HEK293T (cell line): ENCODE data around the gene PRPF8.

ENCODE experiments used
- CTCF ChIA-PET: fragments of 350-600 bp; formaldehyde crosslinking; extraction: SDS; loops from one replicate; lab custom pipeline; 2021; ENCODE audit warnings: antibody characterized with exemption, inconsistent platforms; lab: Yijun Ruan, JAX
- POLR2A ChIA-PET: fragments of 350-600 bp; formaldehyde crosslinking; extraction: SDS; loops from one replicate; lab custom pipeline; 2020; ENCODE audit warnings: antibody characterized with exemption, inconsistent platforms; lab: Yijun Ruan, JAX
- DNase-seq: peaks from one replicate; pipeline ENCODE4 v3.0.0; 2012; ENCODE audit warnings: mixed read lengths; ENCODE audit errors: extremely low spot score
- ARNT ChIP-seq: fragments of 450-650 bp; IDR thresholded peaks from 2 replicates; pipeline ENCODE4 v1.6.1; 2017; ENCODE audit warnings: mild to moderate bottlenecking
- BHLHE40 ChIP-seq: fragments of 450-650 bp; IDR thresholded peaks from 2 replicates; pipeline ENCODE4 v1.6.1; 2016; ENCODE audit warnings: mild to moderate bottlenecking, moderate library complexity, borderline replicate concordance
- CTBP1 ChIP-seq: fragments of 450-650 bp; IDR thresholded peaks from 2 replicates; pipeline ENCODE4 v1.6.1; 2016; ENCODE audit warnings: borderline replicate concordance
- ELF4 ChIP-seq: fragments of 450-650 bp; IDR thresholded peaks from 2 replicates; pipeline ENCODE4 v1.6.1; 2017; ENCODE audit warnings: antibody characterized with exemption
- FOXA1 ChIP-seq: fragments of 450-650 bp; IDR thresholded peaks from 2 replicates; pipeline ENCODE4 v1.6.1; 2016; ENCODE audit warnings: mild to moderate bottlenecking
- FOXK2 ChIP-seq: fragments of 450-650 bp; IDR thresholded peaks from 2 replicates; pipeline ENCODE4 v1.6.1; 2016; ENCODE audit warnings: mild to moderate bottlenecking
- FOXM1 ChIP-seq: fragments of 450-650 bp; IDR thresholded peaks from 2 replicates; pipeline ENCODE4 v1.6.1; 2017; ENCODE audit warnings: mild to moderate bottlenecking, borderline replicate concordance
- HDGF ChIP-seq: fragments of 450-650 bp; IDR thresholded peaks from 2 replicates; pipeline ENCODE4 v1.6.1; 2017; ENCODE audit warnings: antibody characterized with exemption, borderline replicate concordance
- L3MBTL2 ChIP-seq: fragments of 450-650 bp; conservative IDR thresholded peaks from 2 replicates; pipeline ENCODE4 v1.6.1; 2016; ENCODE audit warnings: mild to moderate bottlenecking
- LEF1 ChIP-seq: fragments of 450-650 bp; IDR thresholded peaks from 2 replicates; pipeline ENCODE4 v1.6.1; 2017; ENCODE audit warnings: mild to moderate bottlenecking, borderline replicate concordance
- NFRKB ChIP-seq: fragments of 450-650 bp; IDR thresholded peaks from 2 replicates; pipeline ENCODE4 v1.6.1; 2016; ENCODE audit warnings: mild to moderate bottlenecking, moderate library complexity
- SP1 ChIP-seq: fragments of 450-650 bp; IDR thresholded peaks from 2 replicates; pipeline ENCODE4 v1.6.1; 2017
- SUZ12 ChIP-seq: fragments of 450-650 bp; IDR thresholded peaks from 2 replicates; pipeline ENCODE4 v1.6.1; 2016; ENCODE audit warnings: mild to moderate bottlenecking
- TARDBP ChIP-seq: fragments of 450-650 bp; IDR thresholded peaks from 2 replicates; pipeline ENCODE4 v1.6.1; 2016
- ZNF384 ChIP-seq: fragments of 450-650 bp; IDR thresholded peaks from 2 replicates; pipeline ENCODE4 v1.6.1; 2016
- TF ChIP-seq, protein P1 (sequence below): fragments of 450-650 bp; IDR thresholded peaks from 2 replicates; pipeline ENCODE4 v1.6.1; 2016

The PRPF8 gene

DNA sequence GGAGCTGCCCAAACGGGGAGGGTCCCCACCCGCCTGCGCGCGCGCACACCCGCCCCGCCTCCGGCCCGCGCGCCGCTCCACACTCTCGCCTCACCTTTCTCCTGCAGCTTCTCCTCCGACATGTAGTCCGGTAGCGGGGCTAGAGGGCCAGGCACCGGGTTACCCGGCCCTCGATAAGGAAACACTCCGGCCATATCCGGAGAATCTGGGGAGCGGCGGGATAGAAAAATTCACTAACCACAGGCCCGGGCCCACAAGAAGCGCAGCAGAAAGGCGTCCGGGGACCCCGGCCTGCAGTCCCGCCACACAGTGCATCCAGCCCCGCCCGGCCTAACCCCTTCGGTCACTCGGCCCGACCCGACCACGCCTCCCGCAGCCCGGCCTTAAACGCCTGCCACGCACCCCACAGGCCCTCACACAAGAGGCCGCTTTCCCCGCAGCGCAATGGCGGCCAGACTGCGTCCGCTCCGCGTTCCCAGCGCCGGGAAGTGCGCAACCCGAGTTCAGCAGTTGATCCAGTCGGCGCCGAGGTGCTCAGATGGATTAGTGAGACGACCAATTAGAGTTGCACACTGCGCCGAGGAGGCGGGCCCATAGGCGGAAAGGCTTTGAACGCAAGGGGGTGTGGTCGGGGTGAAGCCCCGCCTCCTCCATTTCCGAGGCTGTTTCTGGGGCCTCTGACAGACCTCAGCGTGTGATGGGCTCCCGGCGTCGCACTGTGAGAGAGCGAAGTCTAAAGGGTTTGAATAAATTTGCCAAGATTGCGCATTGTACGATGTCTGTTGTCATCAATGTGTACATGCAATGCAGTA is at the start of gene PRPF8:
TSS of gene PRPF8 (minus strand) at position 490 of the 812 bp plus-strand sequence. CDS start at position 194, 296 bp downstream.
- TF ChIP-seq NFRKB (no peak), ARNT (no peak), LEF1 (no peak), L3MBTL2 (peak; percentile 67), BHLHE40 (no peak), FOXK2 (no peak), ELF4 (no peak; the same call in 1 of the 2 replicates), TARDBP (no peak), FOXA1 (no peak), CTBP1 (no peak), SUZ12 (no peak), HDGF (no peak)
- TF ChIP-seq, protein P1, sequence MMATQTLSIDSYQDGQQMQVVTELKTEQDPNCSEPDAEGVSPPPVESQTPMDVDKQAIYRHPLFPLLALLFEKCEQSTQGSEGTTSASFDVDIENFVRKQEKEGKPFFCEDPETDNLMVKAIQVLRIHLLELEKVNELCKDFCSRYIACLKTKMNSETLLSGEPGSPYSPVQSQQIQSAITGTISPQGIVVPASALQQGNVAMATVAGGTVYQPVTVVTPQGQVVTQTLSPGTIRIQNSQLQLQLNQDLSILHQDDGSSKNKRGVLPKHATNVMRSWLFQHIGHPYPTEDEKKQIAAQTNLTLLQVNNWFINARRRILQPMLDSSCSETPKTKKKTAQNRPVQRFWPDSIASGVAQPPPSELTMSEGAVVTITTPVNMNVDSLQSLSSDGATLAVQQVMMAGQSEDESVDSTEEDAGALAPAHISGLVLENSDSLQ, result peak; percentile 98
- ChIA-PET POLR2A (interaction anchor here (0.7 to 2.0 kb wide), 11 partner anchors 9 to 35 kb away, joined by 3 to 13 read pairs (median 4); partner anchors contain the start of gene RILP), CTCF (interaction anchor here (1.0 to 1.2 kb wide), 2 partner anchors 32 to 37 kb away, joined by 3 to 8 read pairs; no protein-coding TSS in a partner anchor)
- peak; percentile 99 for DNase-seq

DNA sequence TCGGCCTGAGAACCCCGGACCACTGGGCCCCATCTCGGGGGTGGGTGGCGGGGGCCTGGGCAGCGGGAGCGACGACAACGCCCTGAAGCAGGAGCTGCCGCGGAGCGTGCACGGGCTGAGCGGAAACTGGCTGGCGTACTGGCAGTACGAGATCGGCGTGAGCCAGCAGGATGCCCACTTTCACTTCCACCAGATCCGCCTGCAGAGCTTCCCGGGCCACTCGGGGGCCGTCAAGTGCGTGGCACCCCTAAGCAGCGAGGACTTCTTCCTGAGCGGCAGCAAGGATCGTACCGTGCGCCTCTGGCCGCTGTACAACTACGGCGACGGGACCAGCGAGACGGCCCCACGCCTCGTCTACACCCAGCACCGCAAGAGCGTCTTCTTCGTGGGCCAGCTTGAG is 49.1 kb upstream of the PRPF8 start:
- no peak for TF ChIP-seq L3MBTL2
- TF ChIP-seq ELF4, result no peak
- TF ChIP-seq BHLHE40, result no peak
- TF ChIP-seq NFRKB, result no peak
- TF ChIP-seq, protein P1, result no peak
- no peak for TF ChIP-seq CTBP1
- no peak for TF ChIP-seq LEF1
- no peak for TF ChIP-seq FOXM1
- TF ChIP-seq SUZ12, result no peak
- TF ChIP-seq ARNT, result no peak
- no peak for TF ChIP-seq FOXK2
- no peak for TF ChIP-seq SP1
- TF ChIP-seq HDGF, result no peak
- no peak for TF ChIP-seq TARDBP
- TF ChIP-seq FOXA1, result no peak
- no peak for TF ChIP-seq ZNF384
- DNase-seq, result no peak
- CTCF ChIA-PET, result no interaction called here
- POLR2A ChIA-PET, result no interaction called here

DNA sequence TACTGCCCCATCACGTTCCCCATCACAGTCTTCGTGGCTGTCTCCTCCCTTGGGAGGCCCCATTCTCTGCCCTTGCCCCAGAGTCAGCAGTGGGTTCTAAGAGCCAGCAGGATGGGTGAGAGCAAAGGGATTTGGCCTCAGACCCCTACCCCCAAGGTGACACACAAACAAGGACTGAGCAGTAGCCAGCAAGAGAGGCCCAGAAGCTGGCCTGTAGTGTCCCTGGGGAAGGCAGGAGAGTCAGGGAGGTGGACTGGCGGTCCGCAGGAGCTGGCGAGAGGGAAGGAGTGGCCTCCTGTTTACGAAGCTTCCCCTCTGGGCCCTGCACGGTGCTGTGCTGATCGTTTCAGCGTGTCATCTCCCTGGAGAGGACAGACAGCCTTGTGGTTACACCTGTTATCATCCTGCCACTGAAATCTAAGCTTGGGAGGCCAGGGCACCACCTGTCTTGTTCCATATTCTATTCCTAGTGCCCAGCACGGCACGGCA is 48.2 kb upstream of the PRPF8 start:
- TF ChIP-seq SUZ12 (no peak), ELF4 (no peak), SP1 (no peak), CTBP1 (no peak), ARNT (no peak)
- DNase-seq, result no peak
- ChIA-PET POLR2A (no interaction called here), CTCF (interaction anchor here (1.1 kb wide), 1 partner anchor 19 kb away, joined by 5 read pairs; no protein-coding TSS in a partner anchor)

DNA sequence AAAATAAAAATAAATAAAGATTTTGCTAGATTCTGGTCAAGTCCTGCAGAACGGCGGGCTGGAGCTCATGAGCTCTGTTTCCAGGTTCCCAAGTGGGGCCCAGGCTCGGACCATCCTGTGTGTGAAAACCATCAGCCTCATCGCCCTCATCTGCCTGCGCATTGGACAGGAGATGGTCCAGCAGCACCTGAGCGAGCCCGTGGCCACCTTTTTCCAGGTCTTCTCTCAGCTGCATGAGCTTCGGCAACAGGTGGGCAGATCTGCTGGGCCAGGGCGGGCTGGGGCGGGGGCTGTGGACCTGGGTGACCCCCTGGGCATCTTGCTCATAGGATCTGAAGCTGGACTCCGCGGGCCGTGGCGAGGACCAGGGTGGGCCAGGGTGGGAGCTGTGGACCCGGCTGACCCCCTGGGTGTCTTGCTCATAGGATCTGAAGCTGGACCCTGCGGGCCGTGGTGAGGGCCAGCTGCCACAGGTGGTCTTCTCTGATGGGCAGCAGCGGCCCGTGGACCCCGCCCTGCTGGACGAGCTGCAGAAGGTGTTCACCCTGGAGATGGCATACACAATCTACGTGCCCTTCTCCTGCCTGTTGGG is 47.7 kb upstream of the PRPF8 start:
- ChIA-PET POLR2A (no interaction called here), CTCF (interaction anchor here (1.1 kb wide), 1 partner anchor 18 kb away, joined by 5 read pairs; no protein-coding TSS in a partner anchor)
- TF ChIP-seq BHLHE40, result no peak
- TF ChIP-seq FOXA1, result no peak
- no peak for TF ChIP-seq FOXM1
- no peak for TF ChIP-seq TARDBP
- TF ChIP-seq SUZ12, result no peak
- no peak for DNase-seq

DNA sequence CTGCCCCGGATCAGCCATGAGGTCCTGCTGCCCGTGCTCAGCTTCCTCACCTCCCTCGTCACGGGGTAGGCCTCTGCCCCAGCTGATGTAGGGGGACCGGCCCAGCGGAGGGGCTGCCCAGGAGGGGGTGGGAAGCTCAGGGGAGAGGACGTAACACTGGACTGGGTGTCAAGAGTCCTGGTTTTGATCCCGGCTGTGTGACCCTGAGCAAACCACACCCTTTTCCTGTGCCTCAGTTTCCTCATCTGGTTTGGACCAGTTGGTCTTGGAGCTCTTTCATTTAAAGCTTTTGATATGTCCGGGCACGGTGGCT is 46.5 kb upstream of the PRPF8 start:
- CTCF ChIA-PET, result no interaction called here
- TF ChIP-seq NFRKB (no peak), FOXA1 (no peak), CTBP1 (no peak), L3MBTL2 (no peak), ELF4 (no peak), SP1 (no peak), ARNT (no peak), ZNF384 (no peak), LEF1 (no peak), FOXM1 (no peak), BHLHE40 (no peak), SUZ12 (no peak), FOXK2 (no peak), HDGF (no peak), TARDBP (no peak)
- TF ChIP-seq, protein P1, result no peak
- POLR2A ChIA-PET, result interaction anchor here (1.3 kb wide), 1 partner anchor 15 kb away, joined by 3 read pairs; no protein-coding TSS in a partner anchor
- no peak for DNase-seq
